NCI-H748 (cell line): Measurements from ENCODE around the gene MTMR2.
A peak's percentile ranks its signal among the peaks of the same experiment; 100 is the strongest.
"Not testable (repeated sequence)": the region's sequence is repeated elsewhere in the genome, so short reads cannot be mapped to it uniquely, and the experiment has no call there.

Source experiments
- DNase-seq: peaks from one replicate; lab custom pipeline; 2025; ENCODE audit not compliant: unreplicated experiment; lab: John Stamatoyannopoulos, UW

The MTMR2 gene

GRCh38 chr11:95827696-95828095 is 96.2 kb downstream of the MTMR2 start:
- no peak for DNase-seq

- DNase-seq: no peak
Observed at GRCh38 chr11:95821640-95822039, 102.3 kb downstream of the MTMR2 start.

- DNase-seq: no peak
Observed at GRCh38 chr11:95816037-95816436, 107.9 kb downstream of the MTMR2 start.

- DNase-seq: not testable (repeated sequence)
Observed at GRCh38 chr11:95811052-95811451, 112.9 kb downstream of the MTMR2 start.

- not testable (repeated sequence) for DNase-seq
Observed at GRCh38 chr11:95806464-95806863, 117.4 kb downstream of the MTMR2 start.

GRCh38 chr11:95805869-95806268 is 118.0 kb downstream of the MTMR2 start:
- DNase-seq: no peak

- DNase-seq: no peak
Observed at GRCh38 chr11:95803973-95804372, 119.9 kb downstream of the MTMR2 start.

GRCh38 chr11:95802806-95803205 is 121.1 kb downstream of the MTMR2 start:
- no peak for DNase-seq

GRCh38 chr11:95800438-95800837 is 123.5 kb downstream of the MTMR2 start:
- DNase-seq: no peak

- DNase-seq: no peak
Observed at GRCh38 chr11:95799546-95799945, 124.4 kb downstream of the MTMR2 start.

GRCh38 chr11:95796501-95796900 is 127.4 kb downstream of the MTMR2 start:
- no peak for DNase-seq

GRCh38 chr11:95795627-95796295 is 128.1 kb downstream of the MTMR2 start:
- DNase-seq: peak; percentile 65

- no peak for DNase-seq
Observed at GRCh38 chr11:95794086-95794485, 129.8 kb downstream of the MTMR2 start.

GRCh38 chr11:95793116-95793515 is 130.8 kb downstream of the MTMR2 start:
- DNase-seq: no peak

- DNase-seq: no peak
Observed at GRCh38 chr11:95792700-95793099, 131.2 kb downstream of the MTMR2 start.

- DNase-seq: no peak
Observed at GRCh38 chr11:95792200-95792599, 131.7 kb downstream of the MTMR2 start.

- DNase-seq: no peak
Observed at GRCh38 chr11:95791709-95792033, 132.2 kb downstream of the MTMR2 start.

GRCh38 chr11:95790933-95791708 is 132.8 kb downstream of the MTMR2 start:
- DNase-seq: peak; percentile 81

GRCh38 chr11:95790123-95790932 is 133.6 kb downstream of the MTMR2 start, which contains the start of gene CEP57:
CEP57 (plus strand) TSS chr11:95790498; CDS start chr11:95790699, 201 bp downstream.
- peak; percentile 96 for DNase-seq

- DNase-seq: peak; percentile 98
Observed at GRCh38 chr11:95789506-95790122, 134.3 kb downstream of the MTMR2 start, which contains the start of gene FAM76B. FAM76B (minus strand) TSS chr11:95789782; CDS start chr11:95789478, 304 bp downstream.

- peak; percentile 47 for DNase-seq
Observed at GRCh38 chr11:95788921-95789505, 134.9 kb downstream of the MTMR2 start.
